Measurements from ENCODE around the gene CACNA2D2.

The CACNA2D2 gene

GRCh38 chr3:50395070-50395860, 108.2 kb downstream of the CACNA2D2 start:
- DNase-seq (ENCODE audit: low read depth, low spot score) = no peak

GRCh38 chr3:50393061-50393460, 110.4 kb downstream of the CACNA2D2 start:
- DNase-seq (ENCODE audit: low read depth, low spot score) = no peak

DNA sequence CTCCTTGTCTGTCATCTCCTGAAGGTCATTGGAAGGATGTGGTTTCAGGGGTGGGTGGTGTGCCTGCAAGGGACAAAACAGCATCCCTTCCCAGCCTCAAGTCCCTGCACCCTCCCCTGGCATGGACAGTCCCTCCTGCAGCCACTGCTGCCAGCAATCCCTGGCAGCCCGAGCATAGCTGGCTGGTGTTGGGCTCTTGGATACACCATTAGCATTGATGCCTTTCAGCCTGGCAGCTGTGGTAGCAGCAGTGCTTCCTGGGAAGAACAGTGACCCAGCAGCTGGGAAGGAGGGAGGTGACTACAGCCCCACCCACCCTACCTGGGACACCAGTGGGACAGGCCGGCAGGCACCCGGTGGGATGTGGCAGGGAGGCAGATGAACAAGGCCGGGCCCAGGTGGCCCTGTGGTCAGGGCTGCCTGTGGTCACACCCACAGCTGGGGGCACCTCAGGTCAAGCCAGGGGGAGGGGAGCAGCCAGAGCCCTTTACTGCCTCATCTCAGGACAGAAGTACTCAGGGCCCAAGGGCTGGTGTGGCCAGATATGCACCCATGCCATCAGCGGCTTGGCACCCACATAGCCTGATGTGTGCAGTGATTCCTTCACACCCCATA, 111.2 kb downstream of the CACNA2D2 start:
- DNase-seq (ENCODE audit: low read depth, low spot score) = no peak

GRCh38 chr3:50390508-50391224, 112.8 kb downstream of the CACNA2D2 start:
- DNase-seq (ENCODE audit: low read depth, low spot score) = no peak

DNA sequence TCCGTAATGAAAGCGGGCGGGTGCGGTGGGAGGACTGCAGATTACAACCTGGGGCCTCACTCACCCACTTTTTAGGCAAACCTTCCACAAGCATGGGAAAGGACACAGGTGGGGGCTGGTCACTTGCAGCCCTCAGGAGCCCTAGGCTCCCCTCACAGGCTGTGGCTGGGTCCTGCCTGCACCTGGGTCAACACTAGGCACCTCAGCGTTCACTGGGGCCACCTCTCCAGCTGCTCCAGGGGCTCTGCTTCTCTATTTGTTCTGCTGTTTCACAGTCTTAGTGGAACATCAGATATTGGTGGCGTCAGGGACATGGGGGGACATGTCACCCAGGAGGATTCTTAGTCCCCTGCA, 114.0 kb downstream of the CACNA2D2 start:
- no peak for DNase-seq (ENCODE audit: low read depth, low spot score)

DNA sequence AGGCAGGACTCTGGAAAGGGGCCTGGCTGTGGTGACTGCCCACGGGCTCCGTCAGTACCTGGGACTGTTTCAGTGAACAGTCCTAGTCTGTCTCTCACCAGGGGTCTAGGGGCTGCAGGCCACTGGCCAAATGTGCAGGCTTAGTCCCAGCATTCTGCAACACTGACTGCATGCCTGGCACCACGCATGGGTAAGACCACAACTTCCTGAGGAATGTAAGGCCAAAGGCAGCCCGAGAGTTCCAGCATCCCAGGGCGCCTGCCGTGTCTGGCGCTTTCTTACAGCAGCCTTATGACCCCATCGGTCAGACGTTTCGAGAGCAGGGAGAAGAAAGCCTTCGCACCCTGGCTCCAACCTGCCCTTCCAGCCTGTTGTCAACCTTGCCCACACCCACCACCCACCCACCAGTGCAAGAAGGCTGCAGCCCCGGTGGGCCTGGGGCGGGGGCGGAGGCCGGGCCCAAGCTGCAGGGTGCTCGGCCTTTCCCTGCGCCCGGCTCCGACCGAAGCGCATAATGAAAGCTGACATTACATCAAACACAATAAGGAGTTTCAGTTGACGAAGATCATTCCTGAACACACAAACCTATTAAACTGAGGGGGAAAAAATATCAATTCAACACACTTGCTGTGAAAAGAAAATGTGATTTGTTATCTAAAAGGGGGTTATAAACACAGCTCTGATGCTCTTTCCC, 114.6 kb downstream of the CACNA2D2 start:
- DNase-seq (ENCODE audit: low read depth, low spot score) = no peak

DNA sequence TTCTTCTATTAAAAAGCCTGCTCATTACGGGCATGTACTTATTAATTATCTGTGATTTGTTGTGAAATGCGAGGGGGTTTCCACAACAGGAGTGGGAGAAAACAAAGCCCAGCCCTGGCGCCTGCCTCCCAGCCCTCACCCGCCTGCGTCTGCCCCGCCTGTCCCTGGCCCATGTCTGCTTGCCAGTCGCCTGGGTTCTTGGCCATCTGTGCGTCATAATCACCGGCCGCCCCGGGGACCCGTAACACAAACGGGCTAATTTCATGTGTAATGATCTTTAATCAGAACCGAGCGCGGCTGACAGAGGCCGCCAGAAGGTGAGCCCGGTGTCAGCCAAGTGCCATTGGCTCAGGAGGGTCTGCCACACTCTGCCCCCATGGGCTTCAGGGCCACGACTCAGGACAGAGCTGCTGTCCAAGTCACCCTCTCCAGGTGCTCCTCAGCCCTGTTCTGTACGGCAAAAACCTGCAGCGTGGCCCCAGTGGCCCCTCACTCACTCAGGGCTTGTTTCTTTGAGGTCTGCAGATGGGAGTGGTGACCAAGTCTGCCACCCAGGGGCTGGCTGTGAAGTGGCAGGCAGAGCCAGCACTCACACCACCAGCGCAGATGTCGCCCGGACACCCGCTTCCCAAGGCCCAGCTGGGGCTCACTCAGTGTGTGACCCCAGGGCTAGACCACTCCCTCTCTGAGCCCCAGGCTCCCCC, 115.3 kb downstream of the CACNA2D2 start:
- DNase-seq (ENCODE audit: low read depth, low spot score) = no peak

DNA sequence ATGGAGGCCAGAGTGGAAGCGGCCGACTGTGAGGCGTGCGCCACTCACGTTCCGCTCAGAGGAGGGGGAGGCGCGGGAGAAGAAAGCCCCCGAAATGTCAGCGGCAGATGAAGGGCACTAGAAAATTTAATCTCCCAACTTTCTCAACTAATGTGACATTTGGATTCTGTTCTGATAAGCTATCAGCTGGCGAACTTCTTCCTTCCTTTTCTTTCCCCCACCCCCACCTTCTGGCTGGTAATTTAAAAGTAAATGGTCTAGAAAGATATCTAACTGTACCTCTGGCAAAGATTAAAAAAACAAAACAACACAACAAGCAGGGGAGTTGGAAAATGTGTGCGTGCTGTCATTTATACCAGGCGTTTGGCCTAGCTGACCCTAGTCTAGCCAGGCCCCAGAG, 117.7 kb downstream of the CACNA2D2 start:
- no peak for DNase-seq (ENCODE audit: low read depth, low spot score)

DNA sequence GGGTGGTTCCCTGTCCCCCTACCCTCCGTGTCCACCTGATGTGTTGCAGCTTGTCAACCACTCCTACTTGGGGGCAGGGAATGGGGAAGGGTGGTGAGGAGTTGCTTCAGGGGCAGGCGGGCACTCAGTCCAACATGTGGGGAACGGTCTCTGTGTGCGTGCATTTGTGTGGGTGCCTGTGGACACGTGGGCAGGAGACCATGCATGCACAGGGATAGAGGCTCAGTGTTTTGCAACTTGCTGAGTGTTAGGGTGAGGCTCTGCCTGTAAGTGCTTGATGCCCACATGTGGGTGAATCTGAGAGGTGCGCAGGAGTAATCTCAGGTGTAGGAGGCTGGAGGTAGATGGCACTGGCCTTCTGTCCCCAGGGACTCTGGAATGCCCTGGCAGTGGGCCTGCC, 119.7 kb downstream of the CACNA2D2 start:
- no peak for DNase-seq (ENCODE audit: low read depth, low spot score)

DNA sequence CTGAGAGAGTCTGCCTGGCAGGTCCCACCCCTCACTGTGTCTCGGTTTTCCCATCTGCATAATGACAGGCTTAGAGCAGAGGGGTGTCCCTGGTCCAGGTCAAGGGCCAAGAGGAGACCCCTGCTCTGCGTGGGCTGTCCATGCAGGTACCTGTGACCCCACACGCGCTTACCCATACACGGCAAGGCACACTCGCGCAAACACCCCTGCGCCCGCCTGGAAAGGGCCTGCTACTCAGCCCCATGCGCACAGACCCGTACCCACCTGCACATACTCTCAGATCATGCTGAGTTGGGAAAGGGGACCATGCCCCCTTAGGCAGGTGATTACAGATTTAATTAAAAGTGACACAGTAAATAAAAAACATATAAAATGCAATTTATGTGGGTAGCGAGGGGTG, 120.7 kb downstream of the CACNA2D2 start:
- no peak for DNase-seq (ENCODE audit: low read depth, low spot score)

DNA sequence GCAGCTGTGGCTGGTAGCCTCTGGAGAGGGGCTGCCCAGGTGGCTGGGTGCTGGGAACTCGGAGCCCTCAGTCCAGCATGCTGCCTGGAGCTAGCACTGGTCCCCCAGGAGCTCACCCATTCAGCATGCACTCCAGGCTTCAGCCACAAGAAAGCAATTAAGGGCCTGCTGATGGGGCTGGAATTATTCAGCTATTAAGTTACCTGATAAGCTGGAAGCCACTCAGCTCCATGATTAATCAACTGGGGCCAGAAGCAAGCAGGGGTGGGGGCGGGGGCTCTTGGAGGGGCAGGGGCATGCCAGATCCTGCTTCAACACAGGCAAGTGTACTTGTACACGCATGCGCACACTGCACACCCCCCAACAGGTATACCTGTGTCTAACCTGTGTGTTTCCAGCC, 122.1 kb downstream of the CACNA2D2 start:
- no peak for DNase-seq (ENCODE audit: low read depth, low spot score)

- no peak for DNase-seq (ENCODE audit: low read depth, low spot score)
Measured at GRCh38 chr3:50380405-50381085, 122.9 kb downstream of the CACNA2D2 start.

DNA sequence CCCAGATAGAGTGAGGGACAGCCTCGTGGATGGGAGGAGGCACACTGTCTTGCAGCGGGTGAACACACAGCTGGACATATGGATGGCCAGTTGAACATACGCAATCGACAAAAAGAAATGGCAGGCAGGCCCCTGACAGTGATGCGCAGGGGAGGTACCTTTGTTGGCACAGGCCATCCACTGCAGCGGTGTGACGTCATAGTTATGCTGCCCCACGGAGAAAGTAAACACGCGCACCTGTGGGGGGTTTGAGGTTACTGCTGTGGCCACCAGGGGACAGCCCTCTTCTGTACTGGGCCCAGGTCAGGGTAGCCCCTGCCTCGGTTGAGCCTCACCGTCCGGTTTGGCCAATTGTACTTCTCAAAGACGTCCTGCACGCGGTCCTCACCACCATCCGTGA, 124.7 kb downstream of the CACNA2D2 start:
- DNase-seq (ENCODE audit: low read depth, low spot score) = no peak

GRCh38 chr3:50378024-50378423, 125.4 kb downstream of the CACNA2D2 start:
- no peak for DNase-seq (ENCODE audit: low read depth, low spot score)

DNA sequence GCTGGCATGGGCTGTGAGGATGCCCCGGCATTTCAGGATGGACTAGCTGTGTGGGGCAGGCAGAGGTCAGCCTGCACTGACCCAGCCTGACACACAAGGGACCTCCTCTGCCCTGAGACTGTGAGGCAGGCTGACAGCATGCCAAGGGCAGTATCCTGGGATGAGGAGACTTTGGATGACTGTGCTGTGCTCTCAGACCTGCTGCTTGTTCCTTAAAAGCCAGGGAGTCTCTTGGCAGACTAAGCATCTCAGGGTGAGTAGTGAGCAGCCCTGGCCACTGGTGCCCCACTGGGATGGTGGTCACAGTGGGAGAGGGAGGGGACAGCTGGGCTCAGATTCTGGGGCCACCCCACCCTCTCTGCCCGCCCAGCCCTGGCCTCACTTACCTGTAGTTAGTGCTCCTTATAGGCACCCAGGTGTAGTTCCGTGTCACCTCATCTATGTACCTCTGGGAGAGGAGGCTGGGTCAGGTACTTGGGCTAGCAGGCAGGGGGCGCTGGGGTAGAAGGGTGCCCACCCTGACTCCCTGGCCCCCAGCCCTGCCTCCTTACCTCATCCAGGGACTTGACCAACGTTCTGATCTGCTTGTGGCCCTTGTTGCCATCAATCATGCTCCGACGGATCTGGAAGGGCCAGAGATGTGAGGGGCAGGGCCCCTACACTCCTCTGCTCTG, 128.0 kb downstream of the CACNA2D2 start:
- no peak for DNase-seq (ENCODE audit: low read depth, low spot score)

DNA sequence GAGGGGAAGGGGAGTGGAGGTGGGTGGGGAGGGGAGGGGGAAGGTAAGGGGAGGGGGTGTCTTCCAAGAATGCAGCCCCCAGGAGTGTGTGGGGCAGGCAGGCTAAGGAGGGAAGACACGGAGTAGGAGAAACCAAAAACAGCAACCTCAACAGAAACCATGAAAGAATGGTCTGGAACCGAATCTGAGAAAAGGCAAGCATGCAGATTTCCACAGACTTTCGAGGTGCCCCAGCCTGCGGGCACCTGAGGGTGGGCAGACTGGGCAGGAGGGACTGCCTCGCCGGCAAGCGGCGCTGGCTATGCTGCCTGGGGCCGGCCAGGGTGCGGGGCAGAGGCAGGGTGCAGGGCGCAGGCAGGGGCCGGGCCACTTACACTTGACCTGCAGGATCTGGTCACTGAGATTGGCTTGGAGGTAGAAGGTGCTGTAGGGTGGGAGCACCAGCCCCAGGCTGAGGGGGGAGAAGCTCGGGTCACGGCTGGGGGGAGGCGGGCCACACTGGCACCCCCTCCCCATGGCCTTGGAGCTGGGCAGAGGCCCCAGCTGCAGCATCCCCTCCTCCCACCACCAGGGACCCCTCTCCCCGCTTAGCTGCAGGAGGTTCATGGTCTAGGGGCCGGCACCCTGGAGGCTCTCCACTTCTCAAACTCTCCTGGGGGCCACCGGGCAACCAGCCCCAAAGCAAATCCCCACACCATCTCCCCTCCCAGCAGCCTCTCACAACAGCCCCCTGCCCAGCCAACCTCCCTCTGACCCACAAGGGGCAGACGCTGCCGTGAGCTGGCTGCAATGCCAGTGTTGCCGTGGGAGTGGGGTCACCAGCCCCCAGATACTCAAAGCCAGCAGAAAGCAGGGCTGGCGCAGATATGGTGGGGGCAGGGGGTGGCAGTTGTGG, 128.8 kb downstream of the CACNA2D2 start:
- DNase-seq (ENCODE audit: low read depth, low spot score) = no peak

DNA sequence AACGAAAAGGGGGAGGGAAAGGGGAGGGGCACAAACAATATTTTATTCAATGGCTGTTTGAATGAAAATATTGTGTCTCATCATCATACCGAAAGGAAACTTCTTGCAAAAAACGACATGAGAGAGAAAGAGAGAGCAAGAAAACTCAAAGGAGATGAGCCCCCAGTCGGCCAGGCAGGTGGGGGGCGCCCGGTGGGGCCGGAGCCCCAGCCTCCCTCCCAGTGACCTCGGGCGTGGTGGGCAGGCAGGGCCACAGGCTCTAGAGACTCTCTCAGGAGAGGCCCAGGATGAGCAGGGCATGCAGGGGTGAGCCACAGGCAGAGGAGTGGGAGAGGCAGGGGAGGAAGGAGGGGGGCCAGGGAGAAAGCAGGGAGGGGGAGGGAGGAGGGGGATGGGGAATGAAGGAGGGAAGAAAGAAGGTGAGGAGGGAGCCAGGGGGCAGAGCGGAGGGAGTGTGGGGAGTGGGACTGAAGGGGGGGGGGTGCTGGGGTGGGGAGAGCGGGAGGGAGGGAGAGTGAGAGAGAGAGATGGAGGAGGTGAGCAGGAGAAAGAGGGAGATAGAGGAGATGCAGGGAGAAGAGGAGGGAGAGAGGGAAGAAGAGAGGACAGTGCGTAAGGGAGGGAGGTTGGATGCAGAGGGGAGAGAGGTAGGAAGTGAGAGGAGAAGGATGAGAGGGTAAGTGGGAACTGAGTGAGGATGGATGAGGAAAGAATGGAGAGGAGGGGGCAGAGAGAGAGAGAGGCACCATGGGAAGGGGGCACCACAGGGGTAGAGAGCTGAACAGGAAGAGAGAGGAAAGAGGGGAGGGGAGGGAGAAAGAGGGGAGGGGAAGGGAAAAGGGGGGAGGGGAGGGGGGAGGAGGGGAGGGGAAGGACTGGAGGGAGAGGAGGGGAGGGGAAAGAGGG, 130.0 kb downstream of the CACNA2D2 start:
- no peak for DNase-seq (ENCODE audit: low read depth, low spot score)

DNA sequence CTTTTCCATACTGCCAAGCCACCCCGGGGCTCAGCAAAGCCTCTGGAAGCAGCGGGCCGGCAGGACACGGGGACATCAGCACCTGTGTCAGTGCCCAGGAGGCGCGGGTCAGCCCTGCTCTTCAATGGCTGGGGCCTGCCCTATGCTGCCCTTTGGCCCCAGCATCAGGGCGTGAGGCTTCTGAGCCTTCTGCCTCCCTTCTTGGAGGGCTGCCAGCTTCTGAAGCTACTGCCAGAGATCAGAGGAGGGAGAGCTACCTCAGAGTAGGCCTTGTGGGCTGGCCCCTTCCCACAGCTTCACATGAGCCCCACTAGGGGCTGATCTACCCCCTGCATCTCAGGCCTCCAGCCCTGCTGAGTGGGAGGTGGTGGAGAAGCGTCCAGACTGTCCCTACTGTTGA, 131.1 kb downstream of the CACNA2D2 start:
- DNase-seq (ENCODE audit: low read depth, low spot score) = no peak

All from activated naive CD8-positive, alpha-beta T cell treated with anti-CD3 and anti-CD28 coated beads, Interleukin-2, amount 50 U/mL, for 16 hours (primary cell).